SU-DHL-6 (cell line): ENCODE measurements around the gene LRP1-AS.
A peak's percentile ranks its signal among the peaks of the same experiment; 100 is the strongest.

Experiments used
- H2AFZ ChIP-seq: fragments of 200-600 bp; sonication (generic); 2 replicates; pipeline ENCODE4 v1.6.1; 2014; ENCODE audit warnings: low read depth, mild to moderate bottlenecking, moderate library complexity, mixed read lengths, antibody characterized with exemption, low read length; ENCODE audit not compliant: severe bottlenecking
- H3F3A ChIP-seq: fragments of 200-600 bp; shearing (Covaris generic); 2 replicates; pipeline ENCODE4 v1.6.0; 2016; ENCODE audit warnings: antibody characterized with exemption, mild to moderate bottlenecking; ENCODE audit not compliant: insufficient read depth
- H3K27ac ChIP-seq: fragments of 200-600 bp; sonication (generic); 2 replicates; pipeline ENCODE4 v1.5.1; 2016; ENCODE audit warnings: low read depth, mild to moderate bottlenecking, low read length, moderate library complexity, mixed read lengths
- H3K27me3 ChIP-seq: fragments of 200-600 bp; sonication (generic), shearing (Covaris generic); 2 replicates; pipeline ENCODE4 v1.6.0; 2014; ENCODE audit warnings: mild to moderate bottlenecking, low read length
- H3K36me3 ChIP-seq: fragments of 200-600 bp; sonication (generic); 2 replicates; pipeline ENCODE4 v1.6.1; 2014; ENCODE audit warnings: mild to moderate bottlenecking, low read length, mixed read lengths
- H3K4me2 ChIP-seq: fragments of 300-600, 200-600 bp; shearing (Covaris generic), sonication (generic); 2 replicates; pipeline ENCODE4 v1.6.0; 2014; ENCODE audit warnings: low read length, low read depth, mild to moderate bottlenecking; ENCODE audit not compliant: poor library complexity, severe bottlenecking
- H3K4me3 ChIP-seq: fragments of 200-600 bp; sonication (generic); 2 replicates; pipeline ENCODE4 v1.5.1; 2014; ENCODE audit warnings: antibody characterized with exemption, low read length, mild to moderate bottlenecking, mixed read lengths; ENCODE audit not compliant: insufficient read depth, poor library complexity, severe bottlenecking
- H3K79me2 ChIP-seq: fragments of 200-600 bp; sonication (generic); 2 replicates; pipeline ENCODE4 v1.6.1; 2014; ENCODE audit warnings: mild to moderate bottlenecking, low read length, moderate library complexity; ENCODE audit not compliant: insufficient read depth
- H3K9ac ChIP-seq: fragments of 200-600 bp; sonication (generic); 2 replicates; pipeline ENCODE4 v1.7.0; 2014; ENCODE audit warnings: mild to moderate bottlenecking, low read length
- H3K9me2 ChIP-seq: fragments of 200-600 bp; sonication (generic); replicated peaks from 2 replicates; pipeline ENCODE4 v1.6.1; 2014; ENCODE audit warnings: low read length; ENCODE audit not compliant: insufficient read depth
- H3K9me3 ChIP-seq: fragments of 200-600 bp; sonication (generic); 2 replicates; pipeline ENCODE4 v1.6.1; 2014; ENCODE audit warnings: low read length, mixed read lengths; ENCODE audit not compliant: insufficient read depth
- H4K20me1 ChIP-seq: fragments of 200-600 bp; sonication (generic); 2 replicates; pipeline ENCODE4 v1.6.1; 2014; ENCODE audit warnings: low read depth, mild to moderate bottlenecking, antibody characterized with exemption, low read length, moderate library complexity, mixed read lengths
- EZH2phosphoT487 ChIP-seq: fragments of 200-600 bp; sonication (generic), shearing (Covaris generic); conservative IDR thresholded peaks from 2 replicates; pipeline ENCODE4 v1.6.1; 2018; ENCODE audit warnings: mild to moderate bottlenecking, antibody characterized with exemption, low read length, moderate library complexity, mixed read lengths
- TF ChIP-seq, protein P1 (sequence below): fragments of 200-600 bp; sonication (generic); IDR thresholded peaks from one replicate; pipeline ENCODE4 v1.5.1; 2017; ENCODE audit warnings: antibody characterized with exemption, mild to moderate bottlenecking, low read length, moderate library complexity; ENCODE audit not compliant: insufficient read depth, poor library complexity, severe bottlenecking

The LRP1-AS gene

DNA sequence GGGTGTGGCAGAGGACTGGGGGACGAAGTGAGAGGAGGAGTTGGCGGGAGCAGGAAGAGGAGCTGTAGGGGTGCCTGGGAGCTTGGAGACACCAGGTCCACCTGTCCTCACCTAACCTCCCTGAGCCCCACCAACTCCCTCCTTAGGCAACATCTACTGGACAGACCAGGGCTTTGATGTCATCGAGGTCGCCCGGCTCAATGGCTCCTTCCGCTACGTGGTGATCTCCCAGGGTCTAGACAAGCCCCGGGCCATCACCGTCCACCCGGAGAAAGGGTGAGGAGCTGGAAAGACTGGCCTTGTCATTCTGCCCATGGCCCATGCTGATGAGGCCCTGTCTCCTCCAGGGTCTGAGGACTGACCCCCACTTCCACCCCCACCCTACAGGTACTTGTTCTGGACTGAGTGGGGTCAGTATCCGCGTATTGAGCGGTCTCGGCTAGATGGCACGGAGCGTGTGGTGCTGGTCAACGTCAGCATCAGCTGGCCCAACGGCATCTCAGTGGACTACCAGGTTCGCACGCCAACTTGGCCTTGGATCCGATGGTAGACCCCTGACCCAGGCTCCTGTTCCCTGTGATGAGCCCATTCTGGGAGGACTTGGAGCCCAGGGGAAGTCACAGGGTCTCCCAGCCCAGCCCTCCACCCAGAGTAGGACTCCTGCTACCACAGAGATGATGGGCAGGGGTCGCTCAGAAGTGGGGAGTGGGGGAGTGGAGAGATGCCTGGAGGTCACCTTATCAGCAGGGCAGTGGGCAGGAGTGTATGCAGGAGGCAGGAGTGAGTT lies 36.7 kb upstream of the LRP1-AS start:
- TF ChIP-seq EZH2phosphoT487 = no peak
- TF ChIP-seq, protein P1, sequence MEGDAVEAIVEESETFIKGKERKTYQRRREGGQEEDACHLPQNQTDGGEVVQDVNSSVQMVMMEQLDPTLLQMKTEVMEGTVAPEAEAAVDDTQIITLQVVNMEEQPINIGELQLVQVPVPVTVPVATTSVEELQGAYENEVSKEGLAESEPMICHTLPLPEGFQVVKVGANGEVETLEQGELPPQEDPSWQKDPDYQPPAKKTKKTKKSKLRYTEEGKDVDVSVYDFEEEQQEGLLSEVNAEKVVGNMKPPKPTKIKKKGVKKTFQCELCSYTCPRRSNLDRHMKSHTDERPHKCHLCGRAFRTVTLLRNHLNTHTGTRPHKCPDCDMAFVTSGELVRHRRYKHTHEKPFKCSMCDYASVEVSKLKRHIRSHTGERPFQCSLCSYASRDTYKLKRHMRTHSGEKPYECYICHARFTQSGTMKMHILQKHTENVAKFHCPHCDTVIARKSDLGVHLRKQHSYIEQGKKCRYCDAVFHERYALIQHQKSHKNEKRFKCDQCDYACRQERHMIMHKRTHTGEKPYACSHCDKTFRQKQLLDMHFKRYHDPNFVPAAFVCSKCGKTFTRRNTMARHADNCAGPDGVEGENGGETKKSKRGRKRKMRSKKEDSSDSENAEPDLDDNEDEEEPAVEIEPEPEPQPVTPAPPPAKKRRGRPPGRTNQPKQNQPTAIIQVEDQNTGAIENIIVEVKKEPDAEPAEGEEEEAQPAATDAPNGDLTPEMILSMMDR = no peak
- H3F3A ChIP-seq = no peaks in the 10 kb centered on the region
- no peak overlapping the region for H3K27ac ChIP-seq
- no peaks in the 10 kb centered on the region for H3K9me3 ChIP-seq
- H3K4me2 ChIP-seq = no peak overlapping the region
- H3K27me3 ChIP-seq = no peaks in the 10 kb centered on the region
- H4K20me1 ChIP-seq = no peaks in the 10 kb centered on the region
- H3K79me2 ChIP-seq = no peaks in the 10 kb centered on the region
- H3K36me3 ChIP-seq = no peaks in the 10 kb centered on the region
- no peak overlapping the region for H3K4me3 ChIP-seq
- H3K9ac ChIP-seq = no peak overlapping the region
- H3K9me2 ChIP-seq = no peaks in the 10 kb centered on the region
- H2AFZ ChIP-seq = no peak overlapping the region

DNA sequence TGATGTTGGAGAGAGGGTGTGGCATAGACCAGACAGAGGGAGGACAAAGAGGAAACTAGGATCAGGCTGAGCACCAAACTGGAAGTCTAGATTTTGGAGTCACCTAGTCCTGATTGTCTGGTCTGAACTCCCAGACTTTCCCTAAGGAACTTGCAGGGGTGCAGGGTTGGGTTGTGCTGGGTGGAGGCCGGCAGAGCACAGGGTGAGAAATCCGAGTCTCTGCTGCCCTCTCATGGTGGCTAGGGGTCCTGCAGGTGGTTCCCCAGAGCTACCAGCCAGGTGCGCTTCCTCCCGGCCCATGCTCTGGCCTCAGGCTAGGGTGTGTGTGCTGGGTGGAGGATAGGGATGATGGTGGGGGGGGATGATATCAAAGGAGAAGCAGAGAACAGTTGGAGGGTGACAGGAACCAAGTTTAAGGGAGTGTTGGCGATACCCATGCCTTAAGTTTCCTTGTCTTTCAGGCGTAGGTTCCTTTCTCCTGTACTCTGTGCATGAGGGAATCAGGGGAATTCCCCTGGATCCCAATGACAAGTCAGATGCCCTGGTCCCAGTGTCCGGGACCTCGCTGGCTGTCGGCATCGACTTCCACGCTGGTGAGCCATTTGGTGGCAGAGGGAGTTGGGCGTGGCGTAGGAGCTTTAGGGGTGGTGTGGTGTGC lies 35.6 kb upstream of the LRP1-AS start:
- no peaks in the 10 kb centered on the region for H3K9me2 ChIP-seq
- H3K9ac ChIP-seq = no peak overlapping the region
- no peaks in the 10 kb centered on the region for H3K9me3 ChIP-seq
- TF ChIP-seq EZH2phosphoT487 = no peak
- TF ChIP-seq, protein P1 = peak; percentile 82
- no peaks in the 10 kb centered on the region for H3K27me3 ChIP-seq
- H3K4me3 ChIP-seq = no peak overlapping the region
- H3F3A ChIP-seq = no peaks in the 10 kb centered on the region
- no peaks in the 10 kb centered on the region for H3K79me2 ChIP-seq
- no peak overlapping the region for H3K4me2 ChIP-seq
- H3K36me3 ChIP-seq = no peaks in the 10 kb centered on the region
- no peak overlapping the region for H2AFZ ChIP-seq
- no peaks in the 10 kb centered on the region for H4K20me1 ChIP-seq
- H3K27ac ChIP-seq = no peak overlapping the region

DNA sequence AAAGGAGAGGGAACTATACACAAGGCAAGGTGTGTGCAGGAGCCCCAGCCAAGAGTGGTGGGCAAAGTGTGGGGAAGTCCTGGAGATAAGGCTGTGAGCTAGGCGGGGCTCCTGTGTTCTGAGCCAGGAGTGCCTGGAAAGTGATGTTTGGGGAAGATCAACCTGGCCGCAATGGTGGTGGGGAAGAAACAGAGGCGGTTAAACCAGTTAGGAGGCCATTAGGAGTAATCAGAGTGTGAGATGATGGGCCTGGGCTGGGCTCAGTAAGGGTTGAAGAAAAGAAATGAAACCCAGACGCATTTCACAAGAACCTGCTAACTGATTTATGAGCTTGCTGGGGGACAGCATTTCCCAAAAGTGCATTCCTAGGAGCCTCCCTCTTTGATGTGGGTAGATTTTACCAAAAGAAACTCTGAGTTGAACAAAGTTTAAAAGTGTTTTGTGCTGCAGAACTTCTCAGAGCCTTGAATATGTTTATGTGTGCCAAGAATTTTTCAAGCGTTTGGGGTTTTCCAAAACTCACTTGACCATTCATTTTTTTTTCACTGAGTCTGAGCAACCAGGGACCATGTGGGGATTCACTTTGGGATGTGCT lies 34.2 kb upstream of the LRP1-AS start:
- TF ChIP-seq, protein P1 = no peak
- TF ChIP-seq EZH2phosphoT487 = no peak
- Histone ChIP-seq H3K9ac (no peak overlapping the region), H3F3A (no peaks in the 10 kb centered on the region), H3K4me2 (no peak overlapping the region), H3K36me3 (no peaks in the 10 kb centered on the region), H3K4me3 (no peak overlapping the region), H4K20me1 (no peaks in the 10 kb centered on the region), H3K27me3 (no peaks in the 10 kb centered on the region), H3K9me2 (no peaks in the 10 kb centered on the region), H3K27ac (no peak overlapping the region), H2AFZ (no peak overlapping the region), H3K79me2 (no peaks in the 10 kb centered on the region), H3K9me3 (no peaks in the 10 kb centered on the region)
